HG02981 (cell line): Measurements from ENCODE around the gene CDK17.

Experiments
- ATAC-seq: cut with Tn5 transposase; IDR thresholded peaks from one replicate; pipeline ENCODE4 v1.9.1; 2021; ENCODE audit warnings: mild to moderate bottlenecking, moderate library complexity; ENCODE audit not compliant: unreplicated experiment

The CDK17 gene

DNA sequence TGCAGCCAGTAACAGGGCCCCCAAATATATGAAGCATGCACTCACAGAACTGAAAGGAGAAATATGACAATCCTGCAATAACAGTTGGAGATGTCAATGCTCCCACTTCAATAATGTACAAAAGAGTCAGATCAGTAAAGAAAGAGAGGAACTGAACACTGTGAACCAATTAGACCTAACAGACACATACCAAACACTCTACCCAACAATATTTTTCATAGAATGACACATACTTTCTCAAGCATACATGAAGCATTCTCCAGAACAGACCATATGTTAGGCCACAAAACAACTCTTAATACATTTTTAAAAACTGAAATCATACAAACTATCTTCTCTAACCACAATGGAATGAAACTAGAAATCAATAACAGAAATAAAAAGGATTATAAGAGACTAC, 125.9 kb downstream of the CDK17 start:
- peak; percentile 77 for ATAC-seq

DNA sequence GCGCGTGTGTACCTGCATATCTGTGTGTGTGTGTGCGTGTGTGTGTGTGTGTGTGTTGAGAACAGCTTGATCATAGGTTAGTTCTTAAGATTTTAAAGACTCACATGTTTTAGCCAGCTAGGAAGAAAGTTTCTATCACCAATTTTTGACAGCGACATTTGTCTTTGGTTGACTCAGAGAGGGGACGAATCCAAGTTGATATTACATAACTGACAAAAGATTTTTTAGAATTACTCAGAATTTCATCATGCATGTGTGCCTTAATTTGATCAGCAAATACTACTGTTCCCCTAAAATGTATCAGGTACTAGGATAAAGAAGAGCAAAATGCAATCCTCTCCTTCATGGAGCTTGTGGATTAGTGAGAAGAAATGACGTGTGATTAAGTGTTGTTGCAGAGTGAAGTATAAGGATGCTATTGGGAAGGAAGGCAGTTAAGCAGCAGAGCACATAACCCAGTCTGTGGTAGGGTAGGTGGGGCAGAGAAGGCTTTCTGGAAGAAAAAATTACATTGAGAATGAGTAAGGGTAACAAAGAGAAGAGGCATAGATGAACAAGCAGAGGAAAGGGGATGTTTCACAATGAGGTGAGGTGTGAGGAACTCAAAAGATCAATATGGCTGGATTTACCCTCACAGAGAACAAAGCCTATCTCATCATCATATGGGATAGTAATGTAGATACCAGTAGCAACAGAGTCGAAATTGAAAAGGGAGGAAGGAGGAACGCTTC, 128.6 kb downstream of the CDK17 start:
- ATAC-seq: no peak

DNA sequence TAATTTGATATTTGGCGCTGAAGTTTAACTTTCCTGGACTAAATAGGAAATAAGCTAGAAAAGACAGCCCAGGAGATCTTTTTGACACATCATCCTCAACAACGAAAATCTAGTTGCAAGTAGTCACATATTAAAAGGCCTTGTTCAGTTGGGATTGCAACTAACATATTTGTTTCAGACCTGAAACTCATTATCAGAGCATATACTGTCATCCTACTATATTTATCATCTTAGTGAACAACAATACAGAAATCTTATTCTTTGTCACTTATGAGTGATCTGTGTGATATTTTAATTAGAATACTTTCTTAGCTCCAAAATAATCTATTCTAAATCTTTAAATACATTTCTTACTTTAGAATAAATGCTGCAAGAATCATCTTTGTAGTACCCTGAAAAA, 134.0 kb downstream of the CDK17 start:
- no peak for ATAC-seq

DNA sequence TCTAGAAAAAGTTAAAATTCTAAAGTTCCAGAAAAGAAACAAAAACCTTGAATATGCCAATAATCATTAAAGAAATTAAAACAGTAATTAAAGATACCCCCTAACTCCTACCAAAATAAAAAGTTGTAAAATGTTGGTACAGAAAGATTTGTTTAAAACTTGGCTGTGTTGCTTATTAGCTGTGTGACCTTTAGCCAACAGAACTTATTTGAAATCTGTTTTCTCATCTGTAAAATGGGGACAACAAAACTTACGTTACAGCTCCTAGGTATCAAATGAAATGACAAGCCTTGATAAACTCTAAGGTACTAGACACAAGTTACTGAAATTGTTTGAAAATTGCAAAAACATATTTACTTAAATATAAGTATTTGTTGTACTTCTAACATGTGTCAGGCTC, 134.4 kb downstream of the CDK17 start:
- ATAC-seq: no peak

DNA sequence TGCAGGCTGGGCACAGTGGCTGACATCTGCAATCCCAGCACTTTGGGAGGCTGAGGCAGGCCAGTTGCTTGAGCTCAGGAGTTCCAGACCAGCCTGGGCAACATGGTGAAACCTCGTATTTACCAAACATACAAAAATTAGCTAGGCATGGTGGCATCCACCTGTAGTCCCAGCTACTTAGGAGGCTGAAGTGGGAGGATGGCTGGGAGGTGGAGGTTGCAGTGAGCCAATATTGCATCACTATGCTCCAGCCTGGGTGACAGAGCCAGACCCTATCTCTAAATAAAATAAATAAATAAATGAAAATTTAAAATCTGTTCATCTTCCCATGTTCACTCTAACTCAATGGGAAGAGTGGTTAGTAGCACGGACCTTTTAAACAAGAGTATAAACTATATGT, 134.8 kb downstream of the CDK17 start:
- ATAC-seq: no peak

DNA sequence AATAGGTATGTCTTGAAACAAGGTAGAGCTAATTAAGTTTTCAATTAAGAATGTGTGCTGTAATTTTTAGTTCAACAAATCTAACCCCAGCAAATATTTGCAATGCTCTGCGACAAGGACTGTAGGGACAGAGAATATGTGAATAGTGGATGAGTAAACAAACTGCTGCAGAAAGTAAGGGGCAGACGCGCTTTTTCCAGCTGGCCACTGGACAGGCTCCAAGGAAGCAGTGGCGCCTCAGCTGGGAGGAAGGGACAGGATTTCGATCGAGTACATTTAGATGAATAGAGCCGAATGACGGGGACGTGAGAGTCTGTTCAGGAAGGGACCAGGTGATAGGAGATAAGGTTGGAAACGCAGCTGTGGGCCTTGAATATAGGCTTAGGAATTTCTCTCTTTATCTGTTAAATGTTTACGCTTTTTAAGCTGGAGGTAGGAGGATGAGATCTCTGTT, 136.8 kb downstream of the CDK17 start:
- ATAC-seq: no peak

DNA sequence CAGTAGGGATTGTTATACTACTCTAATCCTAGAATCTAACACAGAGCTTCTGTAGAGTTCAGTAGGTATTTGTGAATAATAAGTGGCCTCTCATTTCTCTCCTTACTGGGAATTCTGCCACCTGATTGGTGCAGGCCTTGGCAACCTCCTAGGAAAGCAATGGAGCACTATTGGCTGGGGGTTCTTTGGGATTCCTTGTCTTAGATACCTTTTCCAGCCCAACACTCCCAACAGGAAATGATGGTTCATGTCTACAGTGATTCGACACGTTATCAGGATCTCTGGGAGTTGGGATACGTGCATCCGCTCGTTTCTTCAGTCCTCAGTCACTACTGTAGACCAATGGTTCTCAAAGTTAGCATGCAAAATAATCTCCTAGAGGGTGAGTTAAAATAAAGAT, 138.7 kb downstream of the CDK17 start:
- ATAC-seq: no peak

DNA sequence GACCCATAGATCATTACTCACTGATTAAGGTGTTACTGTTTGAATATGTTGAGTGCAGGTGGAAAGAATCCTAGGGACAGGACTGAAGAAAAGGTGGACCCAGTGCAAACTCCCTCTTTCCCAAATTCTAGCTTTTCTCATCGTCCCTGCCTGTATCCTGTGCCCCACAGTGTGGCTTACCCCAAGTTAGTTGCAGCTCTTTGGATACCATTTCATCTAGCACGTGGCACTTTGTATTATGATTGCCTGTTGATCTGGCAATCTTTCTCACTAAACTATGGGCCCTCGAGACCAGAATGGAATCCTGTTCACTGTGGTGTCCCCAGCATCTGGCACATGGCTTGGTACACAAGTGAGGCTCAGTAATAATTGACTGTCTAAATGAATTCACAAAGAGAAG, 139.6 kb downstream of the CDK17 start:
- ATAC-seq: no peak

DNA sequence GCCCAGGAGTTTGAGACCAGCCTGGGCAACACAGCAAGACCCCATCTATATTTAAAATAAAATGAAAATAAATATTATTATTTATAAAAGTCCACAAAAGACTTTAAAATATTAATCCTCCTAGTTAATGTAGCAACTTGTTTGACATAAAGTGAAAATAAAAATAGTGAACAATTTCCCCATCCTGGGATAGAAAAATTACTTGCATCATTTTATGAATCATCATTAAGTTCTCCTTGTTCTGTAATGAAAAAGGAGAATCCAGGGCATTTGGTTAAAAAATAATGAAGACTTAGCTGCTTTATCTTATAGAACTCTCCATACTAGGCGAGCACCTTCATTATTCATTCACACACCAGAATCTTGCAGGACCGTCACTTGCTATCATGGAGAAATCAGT, 140.0 kb downstream of the CDK17 start:
- no peak for ATAC-seq

DNA sequence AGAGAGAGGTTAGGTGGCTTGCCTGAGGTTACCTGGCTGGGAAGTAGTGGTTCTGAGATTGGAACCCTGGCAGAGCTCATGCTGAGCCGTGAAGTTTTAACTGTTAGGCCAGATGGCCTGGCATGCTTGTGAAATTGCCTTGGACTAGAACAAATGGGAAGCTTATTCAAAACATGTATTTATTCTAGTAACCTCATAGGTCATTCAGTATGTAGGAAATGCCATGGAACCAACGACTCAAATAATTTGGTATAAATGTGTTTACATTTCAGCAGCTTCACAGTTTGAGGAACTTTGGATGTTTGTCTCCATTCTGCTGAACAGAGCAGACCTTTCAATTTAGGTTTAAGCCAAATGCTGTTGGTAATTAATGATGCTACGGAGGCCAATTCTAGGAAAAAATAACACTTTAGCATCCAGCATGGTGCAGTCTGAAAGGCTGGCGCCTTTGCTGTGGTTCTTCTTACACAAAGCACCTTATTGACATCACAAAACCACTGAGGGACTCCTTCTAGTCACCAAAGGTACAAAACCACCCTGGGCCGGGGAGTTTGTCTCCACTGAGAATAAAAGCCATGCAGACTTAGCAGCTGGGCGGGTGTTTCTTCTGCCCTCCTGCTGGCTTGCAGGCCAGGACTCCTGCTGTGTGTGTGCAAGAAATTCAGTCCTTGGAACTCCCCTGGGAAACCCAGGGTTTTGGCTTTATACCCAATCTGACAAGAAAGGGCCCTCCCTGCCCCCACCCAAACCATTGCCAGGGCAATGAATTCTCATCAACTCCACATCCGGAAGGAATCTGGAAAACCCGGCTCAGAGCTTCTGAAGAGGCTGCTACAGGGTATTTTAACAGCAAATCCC, 141.9 kb downstream of the CDK17 start:
- ATAC-seq: no peak

DNA sequence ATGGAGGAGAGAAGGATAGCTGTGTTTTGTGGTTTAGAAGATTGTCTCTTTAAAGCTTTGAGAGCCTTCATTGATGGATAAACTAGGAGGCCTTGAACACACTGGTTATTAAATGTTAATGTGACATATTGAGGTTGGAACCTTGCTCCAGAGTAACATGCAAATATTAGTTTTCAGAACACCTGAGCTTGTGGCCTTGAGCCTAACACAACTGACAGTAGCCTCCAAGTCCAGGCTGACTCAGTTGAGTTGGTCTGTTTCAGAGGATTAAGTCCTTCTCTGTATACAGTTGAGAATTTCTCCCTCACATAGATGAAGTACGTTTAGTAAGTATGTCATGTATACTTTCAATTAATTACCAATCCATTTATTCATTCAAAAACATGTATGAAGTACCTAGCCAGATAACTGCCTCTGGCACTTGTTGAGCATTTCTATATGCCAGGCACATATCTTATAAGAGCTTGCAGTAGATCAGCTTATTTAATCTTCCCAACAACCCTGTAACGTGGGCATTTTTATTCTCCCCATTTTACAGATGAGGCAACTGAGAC, 142.6 kb downstream of the CDK17 start:
- no peak for ATAC-seq

DNA sequence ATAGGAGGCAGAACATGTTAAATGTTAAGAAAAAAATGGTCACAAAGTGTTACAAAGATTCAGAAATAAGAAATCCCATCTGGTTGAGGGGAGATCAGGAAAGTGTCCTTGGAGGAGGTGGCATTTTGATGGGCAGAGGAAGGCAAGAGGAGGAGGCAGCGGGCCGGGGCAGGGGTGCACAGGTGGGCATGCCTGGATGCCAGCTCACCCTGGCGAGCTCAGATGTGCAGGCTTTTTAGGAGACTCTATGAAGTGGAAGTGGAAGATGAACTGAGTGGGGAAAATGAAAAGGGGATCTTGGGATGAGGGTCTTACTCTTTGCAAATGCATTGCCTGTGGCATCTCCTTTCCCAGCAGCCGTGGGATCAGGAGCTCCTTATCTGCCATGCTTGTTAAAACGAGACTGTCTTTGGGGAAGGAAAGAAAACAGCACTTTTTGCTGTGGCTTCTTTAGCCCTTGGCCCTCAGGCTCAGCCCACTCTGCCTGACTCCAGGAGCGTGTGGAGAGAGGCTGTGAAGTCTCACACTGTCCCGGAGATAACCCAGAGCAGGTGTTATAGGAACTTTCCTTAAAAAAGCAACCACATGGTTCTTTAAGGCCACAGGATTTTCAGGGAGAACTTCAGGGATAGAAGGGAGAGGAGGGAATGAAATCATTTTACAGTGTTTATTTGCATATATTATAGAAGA, 143.4 kb downstream of the CDK17 start:
- no peak for ATAC-seq

DNA sequence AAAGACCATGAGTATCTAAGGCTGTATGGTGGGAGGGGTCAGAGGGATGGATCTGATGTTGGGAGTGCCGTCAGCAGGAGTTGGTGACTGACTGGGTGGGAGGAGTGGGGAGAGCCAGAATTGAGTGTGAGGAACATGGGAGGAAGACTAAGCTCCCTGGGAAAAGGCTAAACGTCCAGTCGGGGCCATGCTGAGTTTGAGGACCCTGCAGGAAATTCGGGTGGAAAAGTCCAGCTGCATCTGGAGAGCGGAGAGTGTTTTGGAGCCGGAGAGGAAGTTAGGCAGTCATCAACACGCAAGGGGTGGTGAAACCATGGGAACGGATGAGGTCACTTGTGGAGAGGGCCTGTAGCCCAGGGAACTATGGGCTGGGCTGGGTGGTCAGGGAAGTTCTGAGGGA, 145.2 kb downstream of the CDK17 start:
- no peak for ATAC-seq

DNA sequence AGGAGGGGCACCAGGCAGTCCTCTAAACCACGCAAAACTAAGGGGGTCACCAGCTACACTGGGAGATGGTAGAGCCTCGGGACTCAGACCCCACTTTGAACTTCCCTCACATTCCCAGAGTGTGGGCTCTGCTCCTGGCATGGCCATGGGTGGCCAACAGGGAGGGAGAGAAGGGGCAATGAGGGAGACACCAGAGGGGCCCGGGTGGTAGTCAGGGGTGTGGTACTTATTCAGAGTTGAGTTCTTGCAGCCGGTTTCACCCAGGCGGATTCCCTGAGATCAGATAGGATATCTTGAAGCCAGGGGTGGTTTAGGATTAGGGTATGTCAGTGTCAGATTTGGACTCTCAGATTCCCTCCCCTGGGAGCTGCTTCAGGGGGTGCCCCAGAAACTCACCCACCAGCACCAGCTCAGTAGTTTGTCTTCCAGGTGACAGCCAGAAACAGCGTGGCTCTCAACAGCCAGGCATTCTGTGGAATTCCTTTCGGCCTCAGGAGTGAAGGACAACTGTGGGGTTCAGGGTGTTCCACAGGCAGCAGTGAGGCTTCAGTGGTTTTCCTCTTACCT, 150.0 kb downstream of the CDK17 start:
- ATAC-seq: no peak

DNA sequence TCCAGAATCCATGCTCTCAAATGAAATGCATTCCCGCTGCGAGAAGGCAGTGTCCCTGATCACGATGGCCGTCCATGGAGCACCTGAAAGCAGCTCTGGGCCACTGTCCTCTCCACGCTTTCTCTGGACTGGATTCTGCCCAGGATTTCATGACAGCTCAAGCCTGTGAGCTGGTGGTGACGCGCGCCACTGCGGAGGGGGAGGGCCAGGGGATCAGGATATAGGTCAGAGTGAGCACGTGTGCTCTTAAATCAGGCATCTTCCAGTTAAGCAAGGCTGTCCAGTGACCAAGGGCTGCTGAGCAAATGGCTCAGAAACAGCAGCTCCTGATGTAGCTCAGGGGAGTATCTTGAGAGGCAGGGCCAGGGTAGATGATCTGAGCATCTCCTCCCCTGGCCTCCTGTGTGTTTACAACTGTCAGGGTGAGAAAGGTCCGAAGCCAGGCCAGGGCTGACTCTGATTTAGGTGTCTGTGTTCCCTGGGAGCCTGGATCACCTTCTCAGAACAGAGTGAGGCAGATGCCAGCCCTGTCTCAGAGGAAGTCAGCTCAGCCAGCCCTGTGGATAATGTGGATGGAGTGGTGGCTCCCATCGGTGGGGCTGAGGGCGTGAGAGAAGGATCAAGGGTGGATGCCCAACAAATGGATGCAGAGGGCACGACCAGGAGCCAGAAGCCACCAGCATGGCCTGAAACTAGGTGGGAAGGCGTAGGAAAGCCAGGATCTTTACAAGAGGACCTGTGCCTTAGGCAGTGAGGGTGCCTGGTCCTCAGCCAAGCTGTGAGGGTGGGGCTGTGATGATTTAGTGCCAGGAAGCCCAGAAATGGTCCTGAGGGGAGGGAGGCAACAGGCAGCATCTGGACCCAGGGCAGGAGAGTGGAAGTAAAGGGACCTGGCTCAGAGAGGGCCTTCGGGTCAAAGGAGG, 150.8 kb downstream of the CDK17 start:
- ATAC-seq: no peak

DNA sequence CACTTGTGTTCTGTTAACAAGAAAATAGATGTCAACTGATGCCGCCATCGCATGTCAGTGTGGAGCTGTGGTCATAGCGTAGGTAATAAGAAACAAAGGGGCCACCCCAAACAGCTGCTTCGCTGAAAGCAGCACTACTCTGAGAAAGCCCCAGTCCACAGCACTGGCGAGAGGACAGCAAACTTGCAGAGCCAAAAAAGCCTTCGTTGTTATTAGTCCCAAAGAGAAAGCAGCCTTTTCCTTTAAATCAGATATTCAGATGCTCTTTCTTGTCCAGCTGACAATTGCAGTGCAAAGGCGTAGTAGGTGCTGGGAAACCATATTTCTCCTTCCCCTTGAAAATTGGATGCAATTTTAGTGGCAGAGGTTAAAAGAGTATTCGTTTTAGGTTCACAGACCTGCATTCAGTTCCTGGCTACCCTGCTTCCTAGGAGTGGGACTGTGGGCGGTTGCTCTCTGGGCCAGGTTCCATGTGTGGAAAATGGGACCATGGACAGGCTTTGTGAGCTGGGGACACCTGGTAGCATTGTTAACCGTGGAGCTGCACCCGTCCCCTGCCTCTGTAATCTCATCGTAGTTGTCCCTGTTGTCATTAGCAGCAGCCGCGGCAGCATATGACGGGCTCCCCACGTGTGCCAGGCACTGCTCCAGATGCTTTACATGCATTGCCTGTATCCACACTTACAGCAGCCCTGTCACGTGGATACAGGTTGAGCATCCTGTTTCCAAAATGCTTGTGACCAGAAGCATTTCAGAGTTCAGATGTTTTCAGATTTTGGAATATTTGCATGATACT, 151.9 kb downstream of the CDK17 start:
- no peak for ATAC-seq

DNA sequence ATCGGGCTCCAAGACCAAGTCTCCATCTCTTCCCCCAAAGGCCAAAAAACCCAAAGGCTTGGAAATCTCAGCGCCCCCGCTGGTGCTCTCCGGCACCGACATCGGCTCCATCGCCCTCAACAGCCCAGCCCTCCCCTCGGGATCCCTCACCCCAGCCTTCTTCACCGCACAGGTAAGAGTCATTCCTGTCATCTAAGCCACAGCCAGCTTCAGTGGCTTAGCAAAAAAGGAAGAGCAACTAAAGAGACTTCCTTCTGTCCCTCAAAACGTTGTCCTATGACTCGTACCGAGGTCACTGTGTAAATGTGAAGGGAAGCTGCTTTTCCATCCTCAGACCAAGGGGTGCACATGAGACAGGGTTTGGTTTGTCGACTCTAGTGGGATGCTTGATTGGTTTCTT, 152.7 kb downstream of the CDK17 start:
- no peak for ATAC-seq

DNA sequence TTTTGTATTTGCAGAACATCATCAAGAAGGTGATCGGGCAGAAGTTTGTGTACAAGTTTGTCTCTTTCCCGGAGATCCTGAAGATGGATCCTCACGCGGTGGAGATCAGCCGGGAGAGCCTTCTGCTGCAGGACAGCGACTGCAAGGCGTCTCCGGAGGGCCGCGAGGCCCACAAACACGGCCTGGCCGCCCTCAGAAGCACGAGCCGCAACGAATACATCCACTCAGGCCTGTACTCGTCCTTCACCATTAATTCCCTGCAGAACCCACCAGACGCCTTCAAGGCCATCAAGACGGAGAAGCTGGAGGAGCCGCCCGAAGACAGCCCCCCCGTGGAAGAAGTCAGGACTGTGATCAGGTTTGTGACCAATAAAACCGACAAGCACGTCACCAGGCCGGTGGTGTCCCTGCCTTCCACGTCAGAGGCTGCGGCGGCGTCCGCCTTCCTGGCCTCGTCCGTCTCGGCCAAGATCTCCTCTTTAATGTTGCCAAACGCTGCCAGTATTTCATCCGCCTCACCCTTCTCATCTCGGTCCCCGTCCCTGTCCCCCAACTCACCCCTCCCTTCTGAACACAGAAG, 153.2 kb downstream of the CDK17 start:
- no peak for ATAC-seq

DNA sequence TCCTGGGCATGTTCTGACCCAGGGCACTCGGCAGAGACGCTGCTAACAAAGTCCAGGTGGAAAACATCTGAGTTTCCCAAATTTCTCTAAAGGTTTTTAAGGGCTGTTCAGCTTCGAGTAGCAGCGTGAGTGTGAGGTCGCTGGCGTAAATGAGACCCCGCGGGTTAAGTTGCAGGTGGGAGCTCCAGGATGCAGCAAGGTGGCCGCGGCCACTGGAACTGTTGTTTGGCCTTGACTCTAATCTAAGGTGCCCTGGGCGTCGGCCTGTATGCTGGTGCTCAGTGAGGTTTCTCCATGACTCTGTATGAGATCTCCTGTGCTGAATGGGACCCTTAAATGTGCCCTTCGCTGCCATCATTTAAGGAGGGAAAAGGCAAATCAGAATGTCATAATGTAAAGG, 155.4 kb downstream of the CDK17 start:
- ATAC-seq: no peak
